Measurements from ENCODE around the gene LTBP2. TPM values are rescaled to one million over a fixed set of nuclear protein-coding genes. Genes with fewer than 3 reads are reported as not detected.

LTBP2 gene
- total and polyA plus RNA-seq, 2 of the 13 experiments (the other 11 are each of a cell fraction or from before 2014, with no cell fraction given) = 0.20 to 0.41 TPM

- TF ChIP-seq ZNF724P (CRISPR knock-in tag; IDR thresholded peaks at IDR 0.05; ENCODE audit: borderline replicate concordance) = 0 out of 2 replicates have a peak, but pooled peaks have one; percentile 61
- TF ChIP-seq ZNF564 (CRISPR knock-in tag; IDR thresholded peaks at IDR 0.05) = no peak
- TF ChIP-seq ZNF121 (CRISPR knock-in tag; IDR thresholded peaks at IDR 0.05) = no peak
- TF ChIP-seq SP1 (IDR thresholded peaks at IDR 0.05) = no peak
- TF ChIP-seq SP1 (CRISPR knock-in tag; IDR thresholded peaks at IDR 0.05) = no peak
- TF ChIP-seq ZNF747 (CRISPR knock-in tag; IDR thresholded peaks at IDR 0.05; ENCODE audit: borderline replicate concordance) = no peak; the same call in 1 of the 2 replicates
- TF ChIP-seq ZNF580 (CRISPR knock-in tag; IDR thresholded peaks at IDR 0.05; ENCODE audit: borderline replicate concordance, low read depth) = peak; percentile 69; the same call in 1 of the 2 replicates
- TF ChIP-seq ZNF703 (CRISPR knock-in tag; IDR thresholded peaks at IDR 0.05; ENCODE audit: borderline replicate concordance) = no peak
- TF ChIP-seq ASH2L (IDR thresholded peaks at IDR 0.05; ENCODE audit: insufficient read length, low read depth, low read length) = no peak
- no peak for TF ChIP-seq TEAD2 (CRISPR knock-in tag; IDR thresholded peaks at IDR 0.05)
- peak; percentile 79; the same call in 1 of the 2 replicates for TF ChIP-seq ZNF136 (CRISPR knock-in tag; IDR thresholded peaks at IDR 0.05; ENCODE audit: low read depth)
- TF ChIP-seq ZNF30 (CRISPR knock-in tag; IDR thresholded peaks at IDR 0.05) = no peak
- TF ChIP-seq ZNF329 (CRISPR knock-in tag; IDR thresholded peaks at IDR 0.05; ENCODE audit: low read depth) = no peak
- no peak for TF ChIP-seq ZNF773 (CRISPR knock-in tag; IDR thresholded peaks at IDR 0.05; ENCODE audit: borderline replicate concordance)
- peak; percentile 56; the same call in 1 of the 2 replicates for TF ChIP-seq ISL2 (CRISPR knock-in tag; IDR thresholded peaks at IDR 0.05)
- TF ChIP-seq AGO1 (IDR thresholded peaks at IDR 0.05; ENCODE audit: low read depth, low read length, poor library complexity, severe bottlenecking) = no peak
- TF ChIP-seq ZFY (CRISPR knock-in tag; IDR thresholded peaks at IDR 0.05) = peak; percentile 77
- no peak for TF ChIP-seq KDM5A (IDR thresholded peaks at IDR 0.05; ENCODE audit: borderline replicate concordance, low read length)
- 0 out of 2 replicates have a peak, but pooled peaks have one; percentile 50 for TF ChIP-seq KAT7 (CRISPR knock-in tag; IDR thresholded peaks at IDR 0.05; ENCODE audit: borderline replicate concordance)
- no peak for TF ChIP-seq NR1H2 (CRISPR knock-in tag; IDR thresholded peaks at IDR 0.05; ENCODE audit: borderline replicate concordance, low read depth)
- TF ChIP-seq SNAPC4 (CRISPR knock-in tag; IDR thresholded peaks at IDR 0.05) = peak; percentile 30; the same call in 1 of the 2 replicates
- TF ChIP-seq ZGPAT (CRISPR knock-in tag; IDR thresholded peaks at IDR 0.05) = 0 out of 2 replicates have a peak, but pooled peaks have one; percentile 34
- peak; percentile 64 for TF ChIP-seq KMT2A (CRISPR knock-in tag; IDR thresholded peaks at IDR 0.05)
- no peak; the same call in 1 of the 2 replicates for TF ChIP-seq TGIF2 (CRISPR knock-in tag; IDR thresholded peaks at IDR 0.05)
Measured at GRCh38 chr14:74492776-74493342, 119.2 kb downstream of the LTBP2 start, which contains the start of gene NPC2 (continued).

Data from HepG2 (cell line).